ENCODE measurements around the gene PAX6. TPM values are rescaled to one million over a fixed set of nuclear protein-coding genes. Genes with fewer than 3 reads are reported as not detected.

PAX6 gene
- total and polyA plus RNA-seq, 2 of the 13 experiments (the other 11 are each of a cell fraction or from before 2014, with no cell fraction given): 0.15 to 1.1 TPM

GRCh38 chr11:31834237-31834636 lies 23.1 kb upstream of the PAX6 start:
- Histone ChIP-seq H3K27ac (ENCODE audit: extremely low read length, insufficient read depth, low read length) (no peak overlapping the region), H3K9me3 (ENCODE audit: low read length) (no peaks in the 10 kb centered on the region), H4K20me1 (ENCODE audit: insufficient read depth, low read length) (no peaks in the 10 kb centered on the region), H3K4me3 (replicated peaks in 1 of 3; ENCODE audit: insufficient read depth in 1 of 3, low read depth in 2 of 3, low read length in 3 of 3) (no peak overlapping the region), H3K4me1 (ENCODE audit: insufficient read depth, low read length) (no peaks in the 10 kb centered on the region), H3K79me2 (ENCODE audit: insufficient read depth, low read length) (no peaks in the 10 kb centered on the region), H3K9ac (ENCODE audit: insufficient read depth, low read depth, low read length) (no peak overlapping the region), H3K4me2 (ENCODE audit: low read depth, low read length) (no peak overlapping the region), H3K27me3 (ENCODE audit: control insufficient read depth in 1 of 2, insufficient read depth in 2 of 2, low read length in 2 of 2) (peaks cover 0 to 10% of the 10 kb centered on the region in 2 experiments; a peak in 3 of 5 replicates), H2AFZ (ENCODE audit: low read length) (no peak overlapping the region), H3K36me3 (replicated peaks in 1 of 2; ENCODE audit: control insufficient read depth in 1 of 2, insufficient read depth in 2 of 2, low read length in 2 of 2) (no peaks in the 10 kb centered on the region)
- BruUV-seq (replicated peaks): no TSS peak
- in situ Hi-C loops (cut with HindIII; ENCODE audit: extremely low pct_ligation_motif_present, low pct_unique_long_range_greater_than_20kb): no loop called here
- FAIRE-seq (no peak), DNase-seq (ENCODE audit: low spot score) (no peak), ATAC-seq (peak; percentile 47)
- intact Hi-C loops (cut with micrococcal nuclease; ENCODE audit: unreplicated experiment): no loop called here
- 0% methylated on average over 1 of the region's 1 CpG for WGBS (ENCODE audit: low lambda C conversion rate)
- ChIA-PET CTCF (ENCODE audit: low intra/inter-chr PET ratio, low total read pairs) (no interaction called here), POLR2A (no interaction called here)
- no peak for TF ChIP-seq PLSCR1 (CRISPR knock-in tag; IDR thresholded peaks at IDR 0.05; ENCODE audit: borderline replicate concordance)
- no peak for TF ChIP-seq ZUFSP (CRISPR knock-in tag; IDR thresholded peaks at IDR 0.05; ENCODE audit: borderline replicate concordance)
- TF ChIP-seq ZNF770 (CRISPR knock-in tag; IDR thresholded peaks at IDR 0.05): no peak
- no peak for TF ChIP-seq MATR3 (CRISPR knock-in tag; IDR thresholded peaks at IDR 0.05)
- TF ChIP-seq PAF1 (CRISPR knock-in tag; IDR thresholded peaks at IDR 0.05): no peak
- TF ChIP-seq TBP (CRISPR knock-in tag; IDR thresholded peaks at IDR 0.05): no peak
- no peak for TF ChIP-seq DMAP1 (CRISPR knock-in tag; IDR thresholded peaks at IDR 0.05)
- TF ChIP-seq ZZZ3 (CRISPR knock-in tag; IDR thresholded peaks at IDR 0.05; ENCODE audit: borderline replicate concordance): no peak
- TF ChIP-seq SALL1 (CRISPR knock-in tag; IDR thresholded peaks at IDR 0.05): no peak
- TF ChIP-seq ZNF704 (CRISPR knock-in tag; IDR thresholded peaks at IDR 0.05; ENCODE audit: borderline replicate concordance): no peak
- TF ChIP-seq CEBPG (CRISPR knock-in tag; IDR thresholded peaks at IDR 0.05): no peak
- no peak for TF ChIP-seq AHDC1 (CRISPR knock-in tag; IDR thresholded peaks at IDR 0.05; ENCODE audit: borderline replicate concordance)
- TF ChIP-seq NCOR1 (IDR thresholded peaks at IDR 0.05; ENCODE audit: borderline replicate concordance, low read length): no peak
- no peak for TF ChIP-seq ZNF652 (CRISPR knock-in tag; IDR thresholded peaks at IDR 0.05; ENCODE audit: borderline replicate concordance, low read depth)
- TF ChIP-seq ZNF33B (CRISPR knock-in tag; IDR thresholded peaks at IDR 0.05): no peak
